ENCODE data around the gene STRIP1. TPM values are rescaled to one million over a fixed set of nuclear protein-coding genes. Genes with fewer than 3 reads are reported as not detected.

Gene STRIP1, protein sequence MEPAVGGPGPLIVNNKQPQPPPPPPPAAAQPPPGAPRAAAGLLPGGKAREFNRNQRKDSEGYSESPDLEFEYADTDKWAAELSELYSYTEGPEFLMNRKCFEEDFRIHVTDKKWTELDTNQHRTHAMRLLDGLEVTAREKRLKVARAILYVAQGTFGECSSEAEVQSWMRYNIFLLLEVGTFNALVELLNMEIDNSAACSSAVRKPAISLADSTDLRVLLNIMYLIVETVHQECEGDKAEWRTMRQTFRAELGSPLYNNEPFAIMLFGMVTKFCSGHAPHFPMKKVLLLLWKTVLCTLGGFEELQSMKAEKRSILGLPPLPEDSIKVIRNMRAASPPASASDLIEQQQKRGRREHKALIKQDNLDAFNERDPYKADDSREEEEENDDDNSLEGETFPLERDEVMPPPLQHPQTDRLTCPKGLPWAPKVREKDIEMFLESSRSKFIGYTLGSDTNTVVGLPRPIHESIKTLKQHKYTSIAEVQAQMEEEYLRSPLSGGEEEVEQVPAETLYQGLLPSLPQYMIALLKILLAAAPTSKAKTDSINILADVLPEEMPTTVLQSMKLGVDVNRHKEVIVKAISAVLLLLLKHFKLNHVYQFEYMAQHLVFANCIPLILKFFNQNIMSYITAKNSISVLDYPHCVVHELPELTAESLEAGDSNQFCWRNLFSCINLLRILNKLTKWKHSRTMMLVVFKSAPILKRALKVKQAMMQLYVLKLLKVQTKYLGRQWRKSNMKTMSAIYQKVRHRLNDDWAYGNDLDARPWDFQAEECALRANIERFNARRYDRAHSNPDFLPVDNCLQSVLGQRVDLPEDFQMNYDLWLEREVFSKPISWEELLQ
- total RNA-seq: 10 to 100 TPM; 18.2 to 19.0 TPM
- long read RNA-seq, transcript STRIP1-201 (21 exons, 3,265 nt): major isoform, 18 of 27 reads
- long read RNA-seq, partial matches to known transcripts: 4 of 27 reads
- long read RNA-seq, other reads (novel, unspliced or antisense): 5 of 27 reads

DNA sequence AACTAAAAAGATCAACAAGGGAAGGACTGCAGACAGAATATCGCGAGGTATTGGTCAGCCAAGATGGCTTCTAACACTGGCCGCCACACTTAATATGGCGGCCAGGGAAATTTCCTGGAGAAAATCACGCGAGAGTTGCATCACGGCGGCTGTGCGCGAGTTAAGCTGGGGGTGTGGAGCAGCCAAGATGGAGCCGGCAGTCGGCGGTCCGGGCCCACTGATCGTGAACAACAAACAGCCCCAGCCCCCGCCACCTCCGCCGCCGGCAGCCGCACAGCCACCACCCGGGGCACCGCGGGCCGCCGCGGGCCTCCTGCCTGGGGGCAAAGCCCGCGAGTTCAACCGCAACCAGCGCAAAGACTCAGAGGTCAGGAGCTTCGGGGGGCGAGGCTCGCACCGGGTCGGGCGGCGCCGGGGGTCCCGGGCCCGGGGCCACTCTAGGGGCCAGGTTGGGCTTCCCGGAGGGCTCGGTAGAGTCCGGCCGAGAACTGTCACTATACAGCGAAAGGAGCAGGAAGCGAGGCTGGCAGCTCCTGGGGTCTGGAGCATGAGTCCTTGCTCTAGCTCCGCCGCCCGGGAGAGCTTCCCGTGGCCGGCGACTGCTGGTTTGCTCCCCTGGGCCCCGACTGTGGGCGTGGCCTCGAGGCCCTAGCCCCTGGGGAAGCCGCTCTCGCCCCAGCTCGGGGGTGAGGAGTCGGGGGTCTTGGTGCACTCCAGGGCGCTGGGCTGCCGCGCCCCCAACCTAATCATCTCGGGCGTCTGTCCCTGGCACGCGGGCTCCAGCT lies at the start of gene STRIP1:
Gene STRIP1, plus strand, starts transcription at position 174 of the 785 bp plus-strand sequence. Its CDS starts 14 bp downstream, at position 188.
- peak; percentile 97 to 99 for ATAC-seq
- intact Hi-C loops (cut with DNase I): no loop called here
- DNase-seq: peak; percentile 92

DNA sequence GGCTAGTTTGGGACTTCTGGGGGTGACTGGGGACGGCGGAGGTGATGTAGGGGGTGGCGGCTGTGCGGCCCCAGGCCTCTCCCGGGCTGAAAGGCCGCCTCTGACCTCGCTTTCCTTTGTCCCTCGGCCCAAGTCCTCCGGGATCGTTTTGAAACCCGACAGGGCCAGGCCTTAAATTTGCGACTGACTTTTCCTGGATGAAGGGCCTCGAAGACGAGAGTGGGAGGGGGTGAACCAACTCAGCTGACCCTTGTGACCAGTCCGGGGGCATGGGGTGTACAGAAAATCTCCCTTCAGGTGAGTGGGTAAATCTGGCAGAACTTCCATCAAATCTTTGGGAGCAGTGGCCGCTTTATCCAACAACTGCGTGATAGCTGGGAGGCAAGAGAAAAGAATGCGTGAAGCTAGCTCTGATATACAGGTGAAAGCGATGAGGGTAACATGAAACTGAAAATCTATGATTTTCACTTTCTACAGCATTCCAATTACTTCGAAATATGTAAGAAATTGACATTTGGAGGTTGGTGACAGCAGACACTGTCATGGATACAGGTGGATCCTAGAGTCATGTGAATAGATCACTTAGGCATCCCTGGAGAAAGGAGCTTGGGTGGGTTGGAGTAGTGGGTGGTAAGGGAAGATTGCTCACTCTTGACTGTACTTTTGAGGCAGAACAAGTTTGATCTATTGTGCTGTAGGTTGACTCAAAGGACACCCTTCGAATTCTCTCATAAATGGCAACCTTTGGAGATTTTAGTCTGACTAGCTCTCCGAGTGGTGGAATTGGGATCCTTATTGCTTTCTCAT lies 49.0 kb upstream of the STRIP1 start:
- DNase-seq: no peak
- intact Hi-C loops (cut with DNase I): loop anchor here (2.0 to 10.0 kb wide), 3 partner anchors 209 to 441 kb away; partner anchors contain the start of gene GNAI3 (in 1 of the 2)
- ATAC-seq: no peak

DNA sequence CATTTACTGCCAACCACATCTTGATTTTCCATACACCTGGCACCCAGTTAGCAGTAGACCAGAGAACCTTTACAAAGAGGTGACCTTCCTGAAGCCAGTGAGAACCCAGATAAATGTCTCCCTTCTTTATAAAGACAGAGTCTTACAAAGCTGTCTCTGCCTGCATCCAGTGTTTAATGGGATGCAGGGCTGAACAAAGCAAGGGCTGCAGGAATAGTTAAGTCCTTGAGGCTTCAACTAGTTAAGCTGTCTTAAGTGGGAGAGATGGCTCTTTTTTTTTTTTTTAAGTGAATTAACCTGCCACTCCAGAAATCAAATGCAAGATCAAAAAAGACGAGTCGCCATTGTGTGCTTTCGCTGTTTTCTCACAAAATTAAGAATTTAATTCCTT lies 48.4 kb upstream of the STRIP1 start:
- ATAC-seq (no peak), DNase-seq (no peak)
- intact Hi-C loops (cut with DNase I): loop anchor here (10.0 kb wide), 2 partner anchors 341 to 441 kb away; partner anchors contain the start of gene GNAI3 (in 1 of the 2)

DNA sequence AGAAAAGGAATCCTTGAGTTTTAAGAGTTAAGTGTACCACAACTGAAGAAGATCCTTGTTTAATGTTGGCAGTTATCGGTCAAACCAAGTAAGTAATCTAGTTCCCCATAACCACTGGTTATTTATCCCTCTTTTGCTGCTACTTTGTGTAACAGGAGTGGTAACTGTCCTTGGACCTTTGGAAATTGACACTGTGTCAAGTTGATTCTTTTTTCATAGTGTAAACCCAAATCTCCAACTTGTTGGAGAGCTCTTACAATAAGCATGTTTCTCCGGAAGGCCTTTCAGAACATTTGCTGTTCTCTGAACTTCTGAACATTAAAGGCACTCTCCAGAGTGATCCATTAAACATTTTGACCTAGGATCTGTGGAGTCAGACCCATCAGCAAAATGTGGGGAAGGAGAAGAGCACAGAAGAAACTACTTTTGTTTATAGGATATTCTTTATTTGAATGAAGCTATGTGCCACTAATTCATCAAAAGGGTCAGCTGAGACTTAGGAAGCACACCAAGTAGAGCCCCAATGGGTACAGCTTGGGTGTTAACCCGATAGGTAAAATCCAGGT lies 46.0 kb upstream of the STRIP1 start:
- DNase-seq (no peak), ATAC-seq (no peak)
- intact Hi-C loops (cut with DNase I): loop anchor here (10.0 kb wide), 2 partner anchors 344 to 444 kb away; partner anchors contain the start of gene GNAI3 (in 1 of the 2)

DNA sequence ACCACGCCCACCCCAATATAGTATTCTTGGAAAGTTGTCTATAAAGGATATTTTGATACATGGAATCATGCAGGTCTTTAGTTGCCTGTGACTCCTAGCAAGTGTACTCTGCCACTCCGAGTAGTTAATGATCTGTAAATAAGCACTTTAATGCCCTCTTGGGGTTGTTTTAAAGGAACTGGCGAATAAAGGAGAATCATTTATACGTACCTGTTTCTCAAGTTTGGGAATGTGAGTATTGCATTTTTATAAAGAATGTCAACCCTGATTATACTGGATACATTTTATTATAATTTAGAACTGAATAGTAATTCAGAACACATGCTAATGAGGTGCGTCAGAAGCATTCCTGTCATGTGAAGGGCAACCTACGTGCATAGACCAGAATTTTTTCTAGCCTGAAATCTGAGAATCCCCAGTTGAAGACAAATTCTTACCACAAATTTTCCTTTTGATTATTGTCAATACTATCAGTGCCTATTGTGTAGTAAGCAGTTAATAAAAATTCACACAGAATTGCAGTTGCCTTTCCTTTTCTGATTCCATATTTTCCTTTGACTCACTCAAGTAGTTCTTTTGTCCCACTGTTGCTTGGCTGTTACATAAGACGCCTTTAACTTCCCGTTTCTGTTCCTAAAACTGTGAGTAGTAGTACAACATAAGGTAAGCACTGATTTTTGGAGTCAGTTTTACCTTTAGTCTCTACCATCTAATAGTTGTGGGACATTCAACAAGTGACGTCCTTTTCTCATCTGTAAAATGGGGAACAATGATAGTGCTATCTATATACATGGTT lies 44.7 kb upstream of the STRIP1 start:
- no peak for ATAC-seq
- no peak for DNase-seq
- intact Hi-C loops (cut with DNase I): loop anchor here (10.0 kb wide), 2 partner anchors 345 to 445 kb away; partner anchors contain the start of gene GNAI3 (in 1 of the 2)

DNA sequence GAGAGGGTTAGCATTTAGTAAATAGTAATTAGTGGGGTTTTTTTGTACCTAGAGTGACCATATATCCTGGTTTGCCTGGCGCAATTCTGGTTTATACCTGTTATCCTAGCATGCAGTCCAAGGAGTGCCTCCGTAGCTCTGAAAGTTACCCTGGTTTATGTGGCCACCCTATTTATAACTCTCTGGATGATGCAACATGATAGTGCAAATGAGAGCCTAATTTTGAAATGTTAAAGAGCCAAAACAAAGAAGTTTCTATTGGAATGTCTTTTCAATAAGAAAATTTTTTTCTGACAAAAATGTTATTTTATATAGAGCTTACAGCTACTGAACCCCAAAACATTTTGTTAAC lies 44.1 kb upstream of the STRIP1 start:
- ATAC-seq (peak in 1 of 2 donors; percentile 14), DNase-seq (no peak)
- intact Hi-C loops (cut with DNase I): no loop called here

DNA sequence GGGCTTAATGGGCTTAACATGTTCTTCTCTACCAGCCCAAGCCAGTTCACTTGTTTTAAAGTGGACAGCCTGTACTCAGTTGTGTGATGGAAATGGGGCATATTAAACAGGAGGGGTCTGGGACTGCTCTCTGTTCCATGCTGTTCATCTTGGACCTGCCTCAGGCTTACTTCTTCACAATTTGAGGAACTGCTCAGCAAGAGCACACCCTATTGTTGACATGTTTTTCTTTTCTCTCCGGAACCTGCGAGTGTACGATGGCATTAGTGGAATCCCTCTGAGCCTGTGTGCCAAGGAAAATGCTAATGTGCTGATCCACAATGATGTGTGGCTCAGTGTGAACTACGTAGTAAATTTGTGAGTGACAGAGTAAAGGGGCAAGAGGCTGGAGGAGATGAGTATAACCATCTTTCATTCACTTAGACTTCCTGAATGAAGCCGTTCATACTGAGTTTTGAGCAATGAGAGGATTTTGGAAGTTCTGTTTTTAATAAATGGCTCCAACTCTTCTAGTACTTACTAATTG lies 43.0 kb upstream of the STRIP1 start:
- ATAC-seq (no peak), DNase-seq (no peak)
- intact Hi-C loops (cut with DNase I): no loop called here

DNA sequence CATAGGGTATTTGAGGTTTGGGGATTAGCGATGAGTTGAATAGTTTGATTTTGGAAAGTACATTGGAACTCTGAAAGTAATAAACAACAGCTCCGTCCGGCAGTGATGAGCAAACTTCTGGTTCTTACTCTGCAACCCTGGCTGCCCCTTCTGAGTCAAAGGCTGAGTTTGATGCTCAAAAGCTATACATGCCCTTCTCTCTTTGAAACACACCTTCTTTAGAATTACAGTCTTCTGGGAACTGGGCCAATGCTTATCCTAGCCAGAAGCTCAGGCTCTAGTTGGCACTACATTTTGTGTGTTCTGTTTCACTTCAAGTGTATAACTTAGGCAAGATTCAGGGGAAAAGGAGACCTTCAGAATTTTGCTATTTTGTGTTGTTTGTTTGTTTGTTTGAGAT lies 40.5 kb upstream of the STRIP1 start:
- no peak for DNase-seq
- peak in 1 of 2 donors; percentile 49 for ATAC-seq

DNA sequence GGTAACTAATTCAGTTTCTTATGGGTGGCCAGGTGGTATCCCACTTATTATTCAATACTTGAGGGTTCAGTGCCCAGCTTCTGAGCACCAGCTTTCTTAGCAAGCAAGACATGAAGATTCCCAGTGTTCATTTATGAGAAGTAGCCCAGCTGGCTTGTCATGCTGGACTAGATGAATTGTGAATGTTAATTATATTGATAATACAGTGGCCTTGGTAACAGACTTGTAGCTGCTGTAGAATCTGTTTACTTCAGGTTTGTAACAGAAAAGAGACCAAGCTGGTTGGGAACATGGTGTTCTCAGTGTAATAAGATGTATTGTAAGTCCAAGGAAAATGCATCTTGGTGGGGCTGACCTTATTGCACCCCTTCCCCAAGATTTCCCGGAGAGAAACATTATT lies 39.8 kb upstream of the STRIP1 start:
- ATAC-seq (no peak), DNase-seq (no peak)
- intact Hi-C loops (cut with DNase I): no loop called here

More for the DNA sequence above, 40.5 kb upstream of the STRIP1 start:
- intact Hi-C loops (cut with DNase I): no loop called here

DNA sequence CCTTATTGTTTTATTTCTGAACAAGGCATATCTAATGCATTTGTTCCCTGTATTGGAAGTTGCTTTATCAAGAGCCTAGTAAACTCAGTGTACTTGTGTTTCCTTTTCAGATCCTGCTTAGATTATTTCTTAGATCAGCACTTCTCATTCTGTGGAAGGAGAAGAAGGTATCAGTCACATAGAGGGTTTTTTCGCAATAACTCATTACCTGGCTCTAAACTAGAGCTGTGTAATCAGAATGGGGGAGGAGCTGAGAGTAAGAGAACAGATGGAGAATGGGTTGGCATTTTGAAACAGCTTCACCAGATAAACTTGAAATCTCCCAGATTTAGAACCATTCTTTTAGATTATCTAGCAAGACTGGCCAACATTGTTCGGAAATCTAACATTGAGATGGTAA lies 38.9 kb upstream of the STRIP1 start:
- intact Hi-C loops (cut with DNase I): no loop called here
- peak; percentile 32 to 68 for ATAC-seq
- DNase-seq: no peak

DNA sequence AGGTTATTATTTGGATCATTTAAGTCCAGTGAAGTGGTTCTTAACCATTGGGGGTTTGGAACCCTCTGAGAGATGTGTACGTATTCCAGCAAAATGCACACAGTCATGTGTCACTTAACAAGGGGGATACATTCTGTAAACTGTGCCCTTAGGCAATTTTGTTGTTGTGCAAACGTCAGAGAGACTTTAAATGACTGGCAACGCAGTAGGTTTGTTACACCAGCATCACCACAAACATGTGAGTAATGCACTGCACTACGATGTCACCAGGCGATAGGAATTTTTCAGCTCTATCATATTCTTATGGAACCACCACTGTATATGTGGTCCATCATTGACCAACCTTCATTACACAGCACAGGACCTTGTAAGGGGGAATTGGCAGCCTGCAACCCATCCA lies 37.9 kb upstream of the STRIP1 start:
- intact Hi-C loops (cut with DNase I): no loop called here
- ATAC-seq (peak in 1 of 2 donors; percentile 20), DNase-seq (no peak)

DNA sequence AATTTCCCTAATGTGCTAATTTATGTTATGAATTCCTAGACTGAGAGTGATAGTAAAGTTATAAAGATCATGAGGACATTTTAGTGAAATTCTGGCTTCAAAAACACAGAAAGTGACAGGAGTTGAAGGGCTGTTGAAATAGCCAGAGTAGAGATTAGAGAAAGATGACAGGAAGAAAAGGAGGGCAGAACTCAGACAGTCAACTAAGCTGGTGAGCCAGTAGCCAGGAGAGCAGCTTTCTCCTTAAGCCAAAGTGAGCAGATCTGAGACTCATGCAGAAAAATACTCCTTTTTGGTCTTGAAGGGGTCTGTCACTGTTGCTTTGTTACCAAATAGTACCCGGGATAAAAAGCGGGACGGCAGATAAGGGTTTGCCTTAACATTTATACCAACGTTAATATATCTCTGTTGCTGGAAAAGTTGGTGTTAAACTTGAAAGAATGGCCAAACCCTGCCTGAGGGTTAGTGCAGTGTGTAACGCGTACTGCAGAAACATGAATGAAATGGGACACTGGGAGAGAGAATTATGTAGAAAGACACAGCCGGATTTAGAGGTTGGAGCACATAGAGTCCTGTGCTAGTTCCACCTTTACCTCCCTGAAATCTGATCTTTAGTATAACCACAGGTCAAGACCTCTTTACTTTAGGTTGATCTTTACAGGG lies 37.1 kb upstream of the STRIP1 start:
- no peak for ATAC-seq
- DNase-seq: no peak
- intact Hi-C loops (cut with DNase I): no loop called here

DNA sequence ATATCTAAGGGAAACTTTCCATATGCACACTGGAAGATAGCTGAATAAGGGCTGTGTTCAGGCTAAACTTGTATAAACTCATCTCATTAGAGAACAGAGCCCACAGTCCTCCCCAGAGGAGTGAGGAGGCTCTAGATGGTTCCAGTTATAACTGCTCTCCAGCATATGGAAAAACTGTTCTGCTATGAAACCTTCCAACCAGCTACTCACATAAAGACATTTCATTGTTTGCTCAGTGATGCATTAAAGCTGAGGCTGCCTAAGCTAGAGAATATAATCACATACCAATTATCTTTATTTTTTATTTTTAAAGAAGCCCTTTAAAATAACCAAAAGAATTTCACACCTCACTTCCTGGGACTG lies 36.6 kb upstream of the STRIP1 start:
- no peak for ATAC-seq
- DNase-seq: no peak

DNA sequence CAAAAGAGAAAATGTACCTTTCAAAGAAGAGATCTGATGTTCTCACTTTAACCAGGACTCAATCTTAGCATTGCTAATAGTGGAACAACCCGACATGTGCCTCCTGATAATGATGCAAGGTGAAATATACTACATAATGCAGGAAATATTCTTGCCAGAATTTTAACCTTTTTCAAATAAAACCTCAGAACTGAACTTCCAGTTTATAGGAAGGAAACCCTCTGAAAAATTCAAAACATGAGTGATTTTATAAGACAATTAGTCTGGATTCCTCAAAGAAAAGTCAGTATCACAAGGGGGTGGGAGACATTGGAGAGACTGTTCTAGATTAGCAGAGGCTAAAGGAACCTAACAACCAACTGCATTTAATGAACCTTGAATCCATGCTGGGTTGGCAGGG lies 31.7 kb upstream of the STRIP1 start:
- no peak for ATAC-seq
- intact Hi-C loops (cut with DNase I): no loop called here
- no peak for DNase-seq

More for the DNA sequence above, 36.6 kb upstream of the STRIP1 start:
- intact Hi-C loops (cut with DNase I): no loop called here

DNA sequence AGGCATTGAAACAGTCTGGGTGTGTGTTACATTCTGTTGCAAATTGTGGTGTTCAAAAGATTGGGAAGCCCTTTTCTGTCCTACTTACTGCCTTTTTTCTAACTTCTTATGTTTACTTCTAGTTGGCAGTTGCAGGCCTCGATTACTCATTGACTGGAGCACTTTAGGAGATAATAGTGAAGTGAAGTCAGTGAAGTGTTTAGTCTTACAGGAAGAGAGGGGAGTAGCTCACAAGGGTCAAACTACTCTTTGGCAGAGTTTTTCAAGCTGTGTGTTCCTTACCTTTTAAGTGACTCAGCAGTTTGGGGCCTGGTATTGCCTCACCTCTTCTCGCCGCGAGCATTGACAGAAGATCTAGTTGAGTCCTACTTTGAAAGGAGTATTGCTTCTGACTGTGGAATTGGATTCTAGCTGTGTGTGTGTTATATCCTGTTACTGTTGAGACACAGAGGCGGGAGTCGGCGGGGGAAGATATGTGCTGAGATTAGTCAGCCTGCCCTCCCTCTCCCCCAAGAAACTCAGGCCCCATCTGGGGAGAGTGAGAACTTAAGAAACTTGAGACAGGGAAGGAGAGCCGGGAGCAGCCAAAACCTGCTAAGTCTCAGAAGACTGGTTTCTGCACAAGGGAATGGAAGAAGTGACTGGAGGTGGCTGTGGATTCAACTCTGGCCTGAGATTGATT lies 30.5 kb upstream of the STRIP1 start:
- peak; percentile 76 to 95 for ATAC-seq
- DNase-seq: peak; percentile 64
- intact Hi-C loops (cut with DNase I): no loop called here

DNA sequence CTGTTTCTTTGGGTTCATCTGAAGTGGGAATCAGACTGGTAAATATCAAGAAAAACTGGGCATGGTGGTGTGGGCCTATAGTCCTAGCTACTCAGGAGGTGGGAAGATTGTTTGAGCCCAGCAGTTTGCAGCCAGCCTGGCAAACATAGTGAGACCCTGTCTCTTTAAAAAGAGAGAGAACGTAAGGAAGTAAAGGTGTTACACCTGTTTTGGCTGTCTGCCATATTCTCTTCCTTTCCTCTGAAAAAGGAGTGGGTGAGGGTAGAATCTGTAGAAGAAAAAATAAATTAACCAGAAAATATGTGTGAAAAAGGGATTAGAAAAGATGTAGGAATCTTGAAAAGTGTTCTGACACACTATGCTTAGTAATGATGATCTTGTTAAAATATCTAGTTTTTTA lies 29.8 kb upstream of the STRIP1 start:
- peak in 1 of 2 donors; percentile 5 for ATAC-seq
- intact Hi-C loops (cut with DNase I): no loop called here

More for the DNA sequence above, 29.8 kb upstream of the STRIP1 start:
- no peak for DNase-seq
